Activated B cell treated with CpG ODN at 0.5 μM for 24 hours (primary cell): ENCODE measurements around the gene ASMTL. TPM values are rescaled to one million over a fixed set of nuclear protein-coding genes. Genes with fewer than 3 reads are reported as not detected.

Source experiments
- ATAC-seq: fragments of 200-7000 bp; cut with Tn5 transposase; one replicate; pipeline ENCODE4 v1.10.0; 2021; ENCODE audit warnings: low read depth, mild to moderate bottlenecking, moderate library complexity
- CTCF ChIA-PET: fragments of 350-600 bp; sonication (Branson Sonifier 250); formaldehyde crosslinking; loops from one replicate; lab custom pipeline; 2021; ENCODE audit warnings: antibody characterized with exemption; lab: Charles Lee
- POLR2A ChIA-PET: fragments of 350-600 bp; sonication (Branson Sonifier 250); formaldehyde crosslinking; loops from one replicate; lab custom pipeline; 2021; ENCODE audit warnings: antibody characterized with exemption; lab: Charles Lee
- DNase-seq: peaks from one replicate; pipeline ENCODE4 v3.0.0; 2022
- H3K27ac Mint-ChIP-seq: one replicate; pipeline ENCODE4 v1.8.0; 2020; ENCODE audit warnings: mixed read lengths
- H3K27me3 Mint-ChIP-seq: one replicate; pipeline ENCODE4 v1.8.0; 2021; ENCODE audit warnings: mixed read lengths
- H3K36me3 Mint-ChIP-seq: one replicate; pipeline ENCODE4 v1.8.0; 2021; ENCODE audit warnings: low read depth, mixed read lengths
- H3K4me1 Mint-ChIP-seq: one replicate; pipeline ENCODE4 v1.8.0; 2021; ENCODE audit warnings: mixed read lengths
- H3K4me3 Mint-ChIP-seq: one replicate; pipeline ENCODE4 v1.8.0; 2020; ENCODE audit warnings: mild to moderate bottlenecking, mixed read lengths
- H3K9me3 Mint-ChIP-seq: one replicate; pipeline ENCODE4 v1.8.0; 2020; ENCODE audit warnings: mixed read lengths
- CTCF ChIP-seq: fragments of 200-600 bp; IDR thresholded peaks from one replicate; pipeline ENCODE4 v1.8.0; 2022; ENCODE audit warnings: antibody characterized with exemption, mild to moderate bottlenecking
- intact Hi-C: fragments of 100-400 bp; cut with micrococcal nuclease; formaldehyde crosslinking; loops from one replicate; pipeline ENCODE4 v1.15.1; 2024
- total RNA-seq: library from RNA; stranded (reverse); gene quantifications from 2 replicates; pipeline ENCODE4 v1.2.3, GENCODE V29; 2022

Gene ASMTL
- total RNA-seq, 1 donor from 2014 or later: 52.1 TPM

GRCh38 chrX:1443496-1444075 lies 9.1 kb downstream of the ASMTL start:
- ChIA-PET CTCF (no interaction called here), POLR2A (no interaction called here)
- H3K27ac Mint-ChIP-seq: no peak overlapping the region
- ATAC-seq (no peak), DNase-seq (no peak)
- intact Hi-C loops: no loop called here
- no peaks in the 10 kb centered on the region for H3K27me3 Mint-ChIP-seq
- no peak for TF ChIP-seq CTCF
- H3K36me3 Mint-ChIP-seq: peaks cover 44% of the 10 kb centered on the region
- peaks cover 13% of the 10 kb centered on the region for H3K4me1 Mint-ChIP-seq
- peaks cover 6% of the 10 kb centered on the region for H3K9me3 Mint-ChIP-seq
- H3K4me3 Mint-ChIP-seq: no peak overlapping the region

GRCh38 chrX:1442724-1443367 lies 9.9 kb downstream of the ASMTL start:
- TF ChIP-seq CTCF: no peak
- peaks cover 6% of the 10 kb centered on the region for H3K9me3 Mint-ChIP-seq
- ChIA-PET CTCF (no interaction called here), POLR2A (no interaction called here)
- ATAC-seq: no peak
- peaks cover 11% of the 10 kb centered on the region for H3K4me1 Mint-ChIP-seq
- H3K4me3 Mint-ChIP-seq: no peak overlapping the region
- intact Hi-C loops: no loop called here
- H3K27ac Mint-ChIP-seq: no peak overlapping the region
- DNase-seq: no peak
- H3K36me3 Mint-ChIP-seq: peaks cover 45% of the 10 kb centered on the region
- H3K27me3 Mint-ChIP-seq: no peaks in the 10 kb centered on the region

GRCh38 chrX:1442016-1442665 lies 10.6 kb downstream of the ASMTL start:
- no peak for DNase-seq
- no peak overlapping the region for H3K4me3 Mint-ChIP-seq
- ChIA-PET CTCF (no interaction called here), POLR2A (no interaction called here)
- peaks cover 5% of the 10 kb centered on the region for H3K4me1 Mint-ChIP-seq
- intact Hi-C loops: no loop called here
- no peaks in the 10 kb centered on the region for H3K27me3 Mint-ChIP-seq
- TF ChIP-seq CTCF: no peak
- peaks cover 49% of the 10 kb centered on the region for H3K36me3 Mint-ChIP-seq
- ATAC-seq: no peak
- no peak overlapping the region for H3K27ac Mint-ChIP-seq
- H3K9me3 Mint-ChIP-seq: peaks cover 6% of the 10 kb centered on the region

- H3K4me1 Mint-ChIP-seq: no peaks in the 10 kb centered on the region
- H3K4me3 Mint-ChIP-seq: no peak overlapping the region
- intact Hi-C loops: no loop called here
- H3K36me3 Mint-ChIP-seq: peaks cover 54% of the 10 kb centered on the region
- DNase-seq (no peak), ATAC-seq (no peak)
- POLR2A ChIA-PET: no interaction called here
- H3K27ac Mint-ChIP-seq: no peak overlapping the region
- TF ChIP-seq CTCF: no peak
- CTCF ChIA-PET: no interaction called here
- H3K27me3 Mint-ChIP-seq: no peaks in the 10 kb centered on the region
- H3K9me3 Mint-ChIP-seq: peaks cover 6% of the 10 kb centered on the region
These were observed 12.2 kb downstream of the ASMTL start for GRCh38 chrX:1440506-1440905.

GRCh38 chrX:1435241-1435895 lies 17.3 kb downstream of the ASMTL start:
- ATAC-seq: no peak
- peaks cover 64% of the 10 kb centered on the region for H3K36me3 Mint-ChIP-seq
- no peak overlapping the region for H3K4me3 Mint-ChIP-seq
- TF ChIP-seq CTCF: no peak
- no peak overlapping the region for H3K27ac Mint-ChIP-seq
- no peaks in the 10 kb centered on the region for H3K4me1 Mint-ChIP-seq
- H3K9me3 Mint-ChIP-seq: no peaks in the 10 kb centered on the region
- intact Hi-C loops: no loop called here
- no peak for DNase-seq
- CTCF ChIA-PET: no interaction called here
- POLR2A ChIA-PET: no interaction called here
- no peaks in the 10 kb centered on the region for H3K27me3 Mint-ChIP-seq
